Jurkat, Clone E6-1 (cell line): ENCODE measurements around the gene SCAMP4.
"Not testable (repeated sequence)": the region's sequence is repeated elsewhere in the genome, so short reads cannot be mapped to it uniquely, and the experiment has no call there.

Experiments
- DNase-seq: peaks from one replicate; pipeline ENCODE4 v3.0.0-alpha.2; 2011; ENCODE audit warnings: low read depth, low spot score
- H3K4me3 ChIP-seq: 2 replicates; pipeline ENCODE4 v1.5.1; 2011; ENCODE audit warnings: mild to moderate bottlenecking, low read length, control low read depth, moderate library complexity

SCAMP4 gene

GRCh38 chr19:1865172-1866010 is 39.8 kb upstream of the SCAMP4 start:
- DNase-seq: no peak

GRCh38 chr19:1866693-1867348 is 38.4 kb upstream of the SCAMP4 start:
- H3K4me3 ChIP-seq: no peak overlapping the region
- no peak for DNase-seq

More at GRCh38 chr19:1865172-1866010, 39.8 kb upstream of the SCAMP4 start:
- H3K4me3 ChIP-seq: peak overlapping the region; percentile 70

- DNase-seq: no peak
- no peak overlapping the region for H3K4me3 ChIP-seq
These were observed 37.9 kb upstream of the SCAMP4 start for GRCh38 chr19:1867349-1867724.

GRCh38 chr19:1868971-1869370 is 36.2 kb upstream of the SCAMP4 start:
- no peak overlapping the region for H3K4me3 ChIP-seq
- DNase-seq: no peak

- no peak for DNase-seq
- no peak overlapping the region for H3K4me3 ChIP-seq
These were observed 34.0 kb upstream of the SCAMP4 start for GRCh38 chr19:1871140-1871597.

DNA sequence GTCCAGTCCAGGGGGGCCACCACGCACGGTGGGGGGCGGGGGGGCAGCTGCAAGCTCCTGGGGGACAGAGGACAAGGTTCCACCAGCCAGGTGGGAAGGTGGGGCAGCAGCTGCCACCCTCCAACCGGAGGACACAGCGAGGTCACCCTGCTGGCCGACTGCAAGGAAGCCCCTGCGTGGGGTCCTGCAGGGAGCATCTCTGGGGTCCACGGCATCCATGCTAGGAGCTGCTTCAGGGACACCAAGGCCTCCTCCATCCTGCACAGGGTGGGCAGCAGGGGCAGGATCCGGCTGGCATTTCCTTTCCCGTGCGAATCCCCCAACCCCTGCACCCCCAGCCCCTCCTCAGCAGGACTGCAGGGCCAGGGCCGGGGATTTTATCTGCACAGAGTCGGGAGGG is 33.6 kb upstream of the SCAMP4 start:
- H3K4me3 ChIP-seq: no peak overlapping the region
- DNase-seq: no peak

- no peak for DNase-seq
- H3K4me3 ChIP-seq: no peak overlapping the region
These were observed 32.2 kb upstream of the SCAMP4 start for GRCh38 chr19:1872807-1873523.

- H3K4me3 ChIP-seq: peak overlapping the region; percentile 94
- DNase-seq: no peak
These were observed 31.4 kb upstream of the SCAMP4 start for GRCh38 chr19:1873524-1874473.

DNA sequence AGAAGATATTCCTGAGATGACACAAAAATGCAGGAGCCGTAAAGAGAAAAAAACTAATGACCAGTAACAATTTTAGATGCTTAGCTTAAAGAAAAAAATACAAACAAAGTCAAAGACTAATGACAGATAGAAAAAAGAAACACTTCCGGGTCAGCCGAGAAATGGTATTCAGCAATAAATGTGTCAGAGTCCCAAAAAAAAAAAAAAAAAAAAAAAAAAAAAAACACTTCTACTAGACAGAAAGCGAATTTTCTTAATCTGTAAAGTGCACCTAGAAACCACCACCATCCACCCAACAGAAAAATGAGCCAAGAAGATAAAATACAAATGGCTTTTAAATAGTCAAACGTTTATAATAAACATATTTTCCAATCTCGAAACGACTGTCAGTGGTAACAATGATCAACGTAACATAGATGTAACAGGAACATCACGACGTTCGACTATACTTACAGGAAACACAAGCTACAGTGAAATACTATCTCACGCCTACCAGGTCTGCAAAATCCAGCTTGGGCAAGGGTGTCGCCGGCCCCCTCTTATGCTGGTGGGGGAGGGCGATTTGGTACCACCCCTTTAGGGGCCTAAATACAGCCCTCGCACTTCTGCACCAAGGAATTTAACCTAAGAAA is 30.5 kb upstream of the SCAMP4 start:
- H3K4me3 ChIP-seq: peak overlapping the region; percentile 94
- DNase-seq: no peak

- peak overlapping the region; percentile 94 for H3K4me3 ChIP-seq
- not testable (repeated sequence) for DNase-seq
These were observed 29.9 kb upstream of the SCAMP4 start for GRCh38 chr19:1875265-1875645.

GRCh38 chr19:1875646-1876495 is 29.3 kb upstream of the SCAMP4 start:
- peak; percentile 74 for DNase-seq
- H3K4me3 ChIP-seq: peak overlapping the region; percentile 94

DNA sequence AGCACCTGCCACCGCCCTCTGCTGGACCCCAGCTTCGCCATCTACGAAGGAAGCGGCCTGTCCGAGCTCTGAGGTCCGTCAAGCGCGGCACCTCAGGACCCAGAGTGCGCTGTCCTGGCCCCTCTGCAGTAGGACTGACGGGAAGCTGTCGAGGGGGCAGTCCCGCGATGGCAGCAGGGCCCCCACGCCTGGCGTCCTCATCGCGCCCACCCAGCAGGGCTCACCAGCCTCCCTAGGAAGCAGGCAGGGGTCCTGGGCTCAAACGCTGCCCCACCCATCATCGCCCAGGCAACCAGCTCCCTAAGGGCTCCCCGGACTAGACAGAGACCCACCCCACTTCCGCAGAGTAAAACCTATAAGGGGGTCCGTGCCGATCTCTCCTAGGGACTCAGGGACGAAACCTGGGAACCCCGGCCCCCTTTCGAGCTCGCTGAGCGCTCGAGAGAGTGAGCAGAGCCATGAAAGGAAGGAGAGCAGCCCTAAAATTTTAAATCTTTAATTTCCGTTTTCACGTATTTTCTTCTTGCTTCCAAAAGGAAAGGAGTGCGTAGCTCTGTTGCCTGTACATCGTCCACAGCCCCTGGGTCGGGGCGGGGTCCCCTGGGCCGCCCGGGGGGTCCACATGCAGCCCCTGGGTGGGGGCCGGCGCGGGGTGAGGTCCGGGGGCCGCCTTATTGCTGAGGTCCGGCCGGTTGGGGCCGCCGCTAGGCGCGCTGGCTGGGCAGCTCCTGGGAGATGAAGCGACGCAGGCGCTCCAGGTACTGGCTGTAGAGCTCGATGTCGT is 28.5 kb upstream of the SCAMP4 start:
- peak overlapping the region; percentile 94 for H3K4me3 ChIP-seq
- not testable (repeated sequence) for DNase-seq

DNA sequence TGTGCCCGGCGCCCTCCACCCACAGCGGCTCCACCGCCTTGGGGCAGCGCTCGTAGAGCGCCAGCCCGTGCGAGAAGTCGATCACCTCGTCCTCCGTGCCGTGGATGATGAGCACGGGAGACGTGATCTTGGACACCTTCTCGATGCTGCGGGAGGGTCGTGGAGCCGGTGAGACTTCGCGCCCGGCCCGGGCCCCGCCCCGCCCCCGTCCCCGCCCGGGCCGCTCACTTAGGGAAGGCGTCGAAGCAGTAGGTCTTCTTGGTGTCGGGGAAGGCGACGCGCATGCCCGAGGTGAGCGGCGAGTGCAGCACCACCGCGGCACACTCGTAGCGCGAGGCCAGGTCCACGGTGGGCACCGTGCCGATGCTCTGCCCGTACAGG is 27.9 kb upstream of the SCAMP4 start:
- not testable (repeated sequence) for DNase-seq, H3K4me3 ChIP-seq

DNA sequence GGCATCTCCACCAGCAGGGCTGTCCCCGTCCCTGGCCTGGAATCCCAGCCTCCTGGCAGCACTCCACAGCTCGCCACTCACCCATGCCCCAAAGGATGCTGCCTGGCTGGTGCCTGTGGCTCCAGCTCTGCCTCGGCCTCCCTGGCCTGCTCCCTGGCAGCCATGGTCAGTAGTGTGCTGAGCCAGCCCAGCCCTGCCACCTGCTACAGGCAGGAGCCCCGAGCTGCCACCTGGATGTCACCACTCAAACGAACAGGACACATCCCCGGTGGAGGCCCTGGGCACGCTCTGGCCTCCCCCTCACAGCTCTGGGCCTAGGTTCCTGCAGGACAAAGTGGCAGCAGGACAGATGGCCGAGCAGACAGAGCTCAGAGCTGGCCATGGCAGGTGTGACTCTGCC is 26.6 kb upstream of the SCAMP4 start:
- not testable (repeated sequence) for DNase-seq, H3K4me3 ChIP-seq

GRCh38 chr19:1879982-1880381 is 25.2 kb upstream of the SCAMP4 start:
- not testable (repeated sequence) for H3K4me3 ChIP-seq, DNase-seq

DNA sequence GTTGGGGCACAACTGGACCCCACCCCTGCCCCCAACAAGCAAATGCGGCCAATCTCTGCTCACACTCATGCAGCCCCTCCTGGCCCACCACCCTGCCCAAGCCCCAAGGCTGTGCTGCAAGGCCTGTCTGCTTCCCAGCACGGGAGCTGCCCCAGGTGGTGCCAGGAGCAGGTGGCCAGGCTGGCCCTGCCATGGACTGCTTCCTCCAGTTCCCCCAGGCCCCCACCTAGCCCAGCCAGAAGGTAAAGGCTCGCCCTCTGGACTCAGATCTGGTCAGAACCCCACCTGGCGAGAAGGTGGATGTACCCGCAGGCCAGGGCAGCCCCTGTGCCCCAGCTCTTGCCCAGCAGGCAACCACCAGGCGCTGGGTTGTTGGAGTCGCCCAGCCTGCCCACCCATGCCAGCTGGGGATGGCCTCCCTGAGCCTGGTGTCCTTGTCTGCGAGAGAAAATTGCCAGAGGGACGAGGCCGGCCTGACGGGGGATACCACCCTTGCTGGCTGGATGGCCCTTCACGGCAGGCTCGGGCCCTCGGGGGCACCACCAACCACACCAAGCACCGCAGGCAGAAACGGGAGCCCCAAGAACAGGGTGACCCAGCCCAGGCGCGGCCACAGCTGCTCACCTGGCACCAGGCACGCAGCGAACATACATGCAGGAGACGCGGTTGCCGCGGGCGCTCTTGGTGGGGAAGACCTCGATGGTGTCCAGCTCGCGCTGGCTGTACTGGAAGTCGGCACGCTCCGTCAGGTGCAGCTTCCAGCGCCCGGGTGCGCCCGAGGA is 24.4 kb upstream of the SCAMP4 start:
- DNase-seq: no peak
- H3K4me3 ChIP-seq: no peak overlapping the region
